Measurements from ENCODE around the gene LRRC34.

LRRC34 gene

DNA sequence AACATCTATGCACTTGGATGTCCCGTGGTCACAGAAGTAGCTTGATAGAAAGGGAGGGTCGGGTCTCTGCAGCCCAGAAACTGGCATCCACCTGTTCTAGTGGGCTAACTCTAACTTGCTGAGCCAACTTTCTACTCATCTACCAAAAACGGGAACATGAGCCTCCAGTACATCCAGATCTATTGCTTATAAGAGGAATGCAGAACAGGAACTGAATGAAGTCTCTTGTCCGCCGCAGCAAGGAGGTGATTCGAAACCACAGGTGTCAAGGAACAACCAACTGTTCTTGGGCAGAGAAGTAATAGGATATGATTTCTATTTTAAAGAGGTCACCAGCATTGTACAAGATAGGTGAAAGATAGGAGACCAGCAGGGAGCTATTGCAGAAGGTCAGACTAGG is 65.8 kb downstream of the LRRC34 start:
- WGBS (ENCODE audit: insufficient coverage, insufficient read length): no CpG with 5 or more reads among the region's 6 CpGs
- no peaks in the 10 kb centered on the region for H3K36me3 ChIP-seq (ENCODE audit: control insufficient read depth, insufficient read depth, low read length)

DNA sequence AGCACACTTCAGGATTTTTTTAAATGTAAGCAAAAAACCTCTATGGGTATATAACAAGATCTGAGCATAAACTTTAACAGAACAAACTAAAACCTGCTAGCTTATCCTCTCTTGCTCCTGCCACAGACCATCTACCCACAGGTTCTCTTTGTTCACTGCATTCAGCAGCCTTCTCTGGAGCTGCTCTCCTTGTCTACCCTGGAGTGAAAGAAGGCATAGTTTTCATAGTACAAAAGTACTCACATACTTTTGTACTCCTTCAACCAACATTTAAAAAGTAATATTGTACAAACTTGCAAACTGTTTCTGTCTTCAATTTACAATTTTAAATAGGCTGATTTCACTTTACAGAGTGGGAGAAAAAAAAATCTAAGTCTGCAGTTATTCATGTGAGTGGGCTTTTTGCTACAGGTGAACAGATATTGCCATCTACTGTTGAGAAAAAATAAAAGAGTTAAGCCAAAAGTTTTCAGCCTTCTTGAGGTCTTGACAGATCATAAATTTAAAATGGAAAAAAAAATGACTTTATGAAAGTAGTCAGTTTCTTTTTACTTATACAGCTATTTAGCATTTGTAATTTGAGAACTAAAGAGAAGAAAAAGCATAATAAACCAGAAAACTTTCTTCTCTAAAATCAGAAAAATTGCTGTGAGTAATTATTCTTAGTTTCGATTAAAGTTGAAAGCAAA is 68.2 kb downstream of the LRRC34 start:
- H3K27me3 ChIP-seq (ENCODE audit: control insufficient read depth, insufficient read depth, low read length): no peaks in the 10 kb centered on the region
- no peaks in the 10 kb centered on the region for H3K9me3 ChIP-seq (ENCODE audit: control insufficient read depth, insufficient read depth, low read length)
- no peaks in the 10 kb centered on the region for H3K36me3 ChIP-seq (ENCODE audit: control insufficient read depth, insufficient read depth, low read length)
- DNase-seq (ENCODE audit: low read depth, low spot score): no peak
- WGBS (ENCODE audit: insufficient coverage, insufficient read length): no CpG with 5 or more reads among the region's 1 CpG
- no peak overlapping the region for H3K27ac ChIP-seq (ENCODE audit: low read length)
- no peaks in the 10 kb centered on the region for H3K4me1 ChIP-seq (ENCODE audit: control insufficient read depth, insufficient read depth, low read length)
- H3K4me3 ChIP-seq (ENCODE audit: low read length): no peak overlapping the region

More for the DNA sequence above, 65.8 kb downstream of the LRRC34 start:
- no peak for DNase-seq (ENCODE audit: low read depth, low spot score)
- Histone ChIP-seq H3K27ac (ENCODE audit: low read length) (no peak overlapping the region), H3K9me3 (ENCODE audit: control insufficient read depth, insufficient read depth, low read length) (no peaks in the 10 kb centered on the region), H3K4me1 (ENCODE audit: control insufficient read depth, insufficient read depth, low read length) (no peaks in the 10 kb centered on the region), H3K27me3 (ENCODE audit: control insufficient read depth, insufficient read depth, low read length) (no peaks in the 10 kb centered on the region), H3K4me3 (ENCODE audit: low read length) (no peak overlapping the region)
